H1 (cell line): ENCODE measurements around the gene SIK3. TPM values are rescaled to one million over a fixed set of nuclear protein-coding genes. Genes with fewer than 3 reads are reported as not detected.

Experiments
- CTCF ChIA-PET: fragments of 300-600 bp; sonication (Branson Sonifier 250); formaldehyde crosslinking; loops from one replicate; lab custom pipeline; 2021; ENCODE audit not compliant: partially characterized antibody; lab: Charles Lee
- POLR2A ChIA-PET: fragments of 300-600 bp; sonication (Branson Sonifier 250); formaldehyde crosslinking; loops from one replicate; lab custom pipeline; 2021; ENCODE audit warnings: inconsistent platforms; ENCODE audit not compliant: partially characterized antibody; lab: Charles Lee
- DNase-seq, 2 experiments: peaks; one replicate each; pipeline versions ENCODE4 v3.0.0 to v3.0.0-alpha.2; 2010 to 2022; ENCODE audit warnings: low spot score in 2 of 2, low read depth in 1 of 2, mixed read lengths in 1 of 2
- FAIRE-seq: peaks from 2 replicates; lab custom pipeline; 2011; peaks lifted over from hg19 to GRCh38; lab: Jason Lieb, UNC
- H2AFZ ChIP-seq: 2 replicates; pipeline ENCODE4 v1.8.1; 2012; ENCODE audit warnings: low read length, inconsistent platforms
- H2AK5ac ChIP-seq: 2 replicates; pipeline ENCODE4 v1.6.1; 2013; ENCODE audit warnings: low read depth, low read length
- H2BK120ac ChIP-seq: replicated peaks from 2 replicates; pipeline ENCODE3; 2013; ENCODE audit warnings: low read depth, low read length, inconsistent platforms
- H2BK12ac ChIP-seq: 2 replicates; pipeline ENCODE4 v1.6.1; 2013; ENCODE audit warnings: low read depth, low read length
- H2BK15ac ChIP-seq: 2 replicates; pipeline ENCODE4 v1.6.1; 2013; ENCODE audit warnings: low read length
- H2BK20ac ChIP-seq: 2 replicates; pipeline ENCODE4 v1.6.1; 2013; ENCODE audit warnings: low read length
- H2BK5ac ChIP-seq: 2 replicates; pipeline ENCODE4 v1.6.1; 2013; ENCODE audit warnings: low read depth, low read length
- H3K14ac ChIP-seq: 2 replicates; pipeline ENCODE4 v1.6.1; 2013; ENCODE audit warnings: inconsistent platforms; ENCODE audit not compliant: insufficient read length
- H3K18ac ChIP-seq: 2 replicates; pipeline ENCODE4 v1.6.1; 2013; ENCODE audit warnings: low read length; ENCODE audit errors: extremely low read depth
- H3K23ac ChIP-seq: 2 replicates; pipeline ENCODE4 v1.6.1; 2013; ENCODE audit warnings: inconsistent platforms; ENCODE audit not compliant: insufficient read length
- H3K23me2 ChIP-seq: 2 replicates; pipeline ENCODE4 v1.6.1; 2013; ENCODE audit warnings: low read depth, low read length
- H3K27ac ChIP-seq: 2 replicates; pipeline ENCODE4 v1.6.1; 2011; ENCODE audit warnings: low read depth, low read length, inconsistent platforms
- H3K27me3 ChIP-seq, 4 experiments: replicated peaks in 1 of 4; 1 replicate in 1 of 4; 2 replicates in 3 of 4; pipeline versions ENCODE4 v1.6.1 to v1.8.1; 2011 to 2013; ENCODE audit warnings: low read length in 3 of 4, mild to moderate bottlenecking in 3 of 4, inconsistent platforms in 2 of 4, mixed read lengths in 2 of 4, moderate library complexity in 1 of 4; ENCODE audit not compliant: control insufficient read depth in 3 of 4, insufficient read depth in 3 of 4; ENCODE audit errors: extremely low read depth in 1 of 4
- H3K36me3 ChIP-seq, 4 experiments: 2 replicates each; pipeline versions ENCODE4 v1.6.1 to v1.8.1; 2011 to 2013; ENCODE audit warnings: mild to moderate bottlenecking in 4 of 4, low read length in 3 of 4, moderate library complexity in 2 of 4, control low read depth in 1 of 4, inconsistent platforms in 1 of 4; ENCODE audit not compliant: insufficient read depth in 4 of 4, control insufficient read depth in 2 of 4
- H3K4ac ChIP-seq: replicated peaks from 2 replicates; pipeline ENCODE3; 2013; ENCODE audit warnings: low read length, low read depth, mixed read lengths, inconsistent platforms; ENCODE audit not compliant: insufficient read length
- H3K4me1 ChIP-seq, 4 experiments: replicated peaks in 1 of 4; 1 replicate in 1 of 4; 2 replicates in 3 of 4; pipeline versions ENCODE4 v1.6.1 to v1.8.1; 2011 to 2013; ENCODE audit warnings: low read length in 3 of 4, inconsistent platforms in 2 of 4, mixed read lengths in 1 of 4; ENCODE audit not compliant: insufficient read depth in 4 of 4, control insufficient read depth in 3 of 4
- H3K4me2 ChIP-seq, 2 experiments: 2 replicates each; pipeline versions ENCODE4 v1.6.1 to v1.8.1; 2011 to 2013; ENCODE audit warnings: low read depth in 2 of 2, low read length in 2 of 2, control low read depth in 1 of 2, inconsistent platforms in 1 of 2, mild to moderate bottlenecking in 1 of 2; ENCODE audit not compliant: insufficient read depth in 1 of 2
- H3K4me3 ChIP-seq, 4 experiments: fragments of 200-600, 300-600 bp in 1 of 4; sonication (generic), shearing (Covaris generic), sonication (Bioruptor Twin) in 1 of 4; 2 replicates each; pipeline versions ENCODE4 v1.5.1 to v1.8.1; 2011 to 2016; ENCODE audit warnings: low read length in 4 of 4, low read depth in 3 of 4, control low read depth in 2 of 4, inconsistent platforms in 2 of 4, mild to moderate bottlenecking in 2 of 4, mixed read lengths in 1 of 4, moderate library complexity in 1 of 4; ENCODE audit not compliant: insufficient read depth in 2 of 4; ENCODE audit errors: extremely low read depth in 1 of 4
- H3K56ac ChIP-seq: replicated peaks from 2 replicates; pipeline ENCODE3; 2013; ENCODE audit warnings: low read depth, mild to moderate bottlenecking, mixed read lengths, low read length, inconsistent platforms; ENCODE audit not compliant: insufficient read length
- H3K79me1 ChIP-seq: 2 replicates; pipeline ENCODE4 v1.6.1; 2013; ENCODE audit warnings: low read depth, low read length, control low read depth
- H3K79me2 ChIP-seq, 2 experiments: 2 replicates each; pipeline versions ENCODE4 v1.6.1 to v1.8.1; 2012 to 2013; ENCODE audit warnings: low read length in 2 of 2, mild to moderate bottlenecking in 2 of 2, inconsistent platforms in 1 of 2; ENCODE audit not compliant: insufficient read depth in 2 of 2, control insufficient read depth in 1 of 2
- H3K9ac ChIP-seq, 4 experiments: replicated peaks in 1 of 4; 1 replicate in 1 of 4; 2 replicates in 3 of 4; pipeline versions ENCODE4 v1.6.1 to v1.8.1; 2011 to 2013; ENCODE audit warnings: low read depth in 3 of 4, low read length in 3 of 4, control low read depth in 2 of 4, mild to moderate bottlenecking in 2 of 4, moderate library complexity in 2 of 4, inconsistent platforms in 1 of 4; ENCODE audit errors: extremely low read depth in 1 of 4
- H3K9me3 ChIP-seq, 2 experiments: 2 replicates each; pipeline versions ENCODE4 v1.6.1 to v1.8.1; 2012 to 2013; ENCODE audit warnings: mild to moderate bottlenecking in 2 of 2, moderate library complexity in 2 of 2, control low read depth in 1 of 2, inconsistent platforms in 1 of 2, low read depth in 1 of 2, low read length in 1 of 2, mixed read lengths in 1 of 2; ENCODE audit not compliant: insufficient read depth in 2 of 2
- H4K20me1 ChIP-seq, 2 experiments: replicated peaks in 1 of 2; 2 replicates each; pipeline versions ENCODE3 to v1.8.1; 2011 to 2013; ENCODE audit warnings: inconsistent platforms in 2 of 2, low read length in 2 of 2, mild to moderate bottlenecking in 1 of 2; ENCODE audit not compliant: insufficient read depth in 2 of 2, control insufficient read depth in 1 of 2
- H4K5ac ChIP-seq: 2 replicates; pipeline ENCODE4 v1.6.1; 2013; ENCODE audit warnings: low read length, low read depth, mixed read lengths, inconsistent platforms; ENCODE audit not compliant: insufficient read length
- H4K8ac ChIP-seq: 2 replicates; pipeline ENCODE4 v1.8.0; 2013; ENCODE audit warnings: mild to moderate bottlenecking, moderate library complexity, low read length, inconsistent platforms; ENCODE audit not compliant: insufficient read depth; ENCODE audit errors: extremely low read depth
- H4K91ac ChIP-seq: replicated peaks from 2 replicates; pipeline ENCODE3; 2013; ENCODE audit warnings: low read length, mixed read lengths, inconsistent platforms; ENCODE audit not compliant: insufficient read length
- CTBP2 ChIP-seq: IDR thresholded peaks from 2 replicates; pipeline ENCODE4 v1.7.0; 2011; ENCODE audit warnings: borderline replicate concordance, mild to moderate bottlenecking, moderate library complexity, mixed read lengths, low read length; ENCODE audit not compliant: insufficient read depth, insufficient read length
- POLR2A ChIP-seq, 2 experiments: IDR thresholded peaks; 1 replicate in 1 of 2; 2 replicates in 1 of 2; pipeline ENCODE4 v1.6.1; 2011; ENCODE audit warnings: low read depth in 2 of 2, low read length in 2 of 2, mild to moderate bottlenecking in 2 of 2; ENCODE audit errors: control extremely low read depth in 1 of 2
- SIN3A ChIP-seq, 2 experiments: IDR thresholded peaks in 1 of 2; conservative IDR thresholded peaks in 1 of 2; 2 replicates each; pipeline ENCODE4 v1.6.1; 2011 to 2012; ENCODE audit warnings: low read length in 2 of 2, improper control_type of control experiment in 1 of 2, low read depth in 1 of 2, mild to moderate bottlenecking in 1 of 2
- SP4 ChIP-seq: IDR thresholded peaks from 2 replicates; pipeline ENCODE4 v1.6.1; 2012; ENCODE audit warnings: low read length, inconsistent platforms
- TBP ChIP-seq: IDR thresholded peaks from 2 replicates; pipeline ENCODE4 v1.6.1; 2011; ENCODE audit warnings: low read depth, low read length, improper control_type of control experiment
- YY1 ChIP-seq: IDR thresholded peaks from 2 replicates; pipeline ENCODE4 v1.6.1; 2011; ENCODE audit warnings: low read depth, mild to moderate bottlenecking, low read length
- WGBS, 2 experiments: shearing (Covaris generic) in 1 of 2; methylation state at CpG; one replicate each; pipeline versions ENCODE4 v1.1.6 to v1.1.7; 2013 to 2015; ENCODE audit warnings: low lambda C conversion rate in 2 of 2, mixed read lengths in 2 of 2, inconsistent platforms in 1 of 2, low coverage in 1 of 2, missing lambda C conversion rate in 1 of 2; ENCODE audit not compliant: insufficient replicate concordance in 2 of 2, insufficient coverage in 1 of 2, insufficient read length in 1 of 2; ENCODE audit errors: extremely low coverage in 1 of 2, missing lambda C conversion rate in 1 of 2; 5-methylcytosine and 5-hydroxymethylcytosine counted together
- polyA plus RNA-seq, 7 experiments: library from polyadenylated mRNA; depleted of rRNA in 3 of 7; stranded (reverse) in 5 of 7; unstranded in 2 of 7; fragments of >200 nt in 5 of 7; fragments of 200-250 nt in 2 of 7; gene quantifications; 1 replicate in 5 of 7; 2 replicates in 1 of 7; 4 replicates in 1 of 7; pipeline versions ENCODE4 v1.2.1 to v1.2.3, GENCODE V29; 2011 to 2013; ENCODE audit warnings: missing spikeins in 2 of 7, mixed read lengths in 2 of 7
- total RNA-seq: library from RNA; stranded (reverse); fragmentation: NEBNext Ultra II Directional; extraction: Animal tissue kit (Norgen Biotek cat#: 25700); gene quantifications from 2 replicates; pipeline ENCODE4 v1.2.1, GENCODE V29; 2021
- TF ChIP-seq, protein P1 (sequence below): IDR thresholded peaks from 2 replicates; pipeline ENCODE4 v1.6.1; 2012; ENCODE audit warnings: low read length, inconsistent platforms

SIK3 gene
- total and polyA plus RNA-seq, 2 of the 8 experiments (the other 6 are each of a cell fraction or from before 2014, with no cell fraction given), result 19.9 to 32.1 TPM

- Histone ChIP-seq H4K5ac (no peak overlapping the region), H3K9ac (no peak overlapping the region), H3K23me2 (no peaks in the 10 kb centered on the region)
- WGBS, 2 experiments, result 96% methylated on average over 11 of the region's 11 CpGs; no CpG with 5 or more reads in 1 of the 2 experiments
- TF ChIP-seq TBP (no peak), SP4 (no peak), POLR2A (IDR thresholded peaks at IDR 0.05; ENCODE audit: control extremely low read depth in 1 of 2, low read depth in 2 of 2, low read length in 2 of 2) (no peak), YY1 (no peak), SIN3A (conservative IDR thresholded peaks at IDR 0.05 in 1 of 2, IDR thresholded peaks at IDR 0.05 in 1 of 2; ENCODE audit: low read depth in 1 of 2, low read length in 2 of 2) (no peak), CTBP2 (no peak)
- TF ChIP-seq, protein P1, sequence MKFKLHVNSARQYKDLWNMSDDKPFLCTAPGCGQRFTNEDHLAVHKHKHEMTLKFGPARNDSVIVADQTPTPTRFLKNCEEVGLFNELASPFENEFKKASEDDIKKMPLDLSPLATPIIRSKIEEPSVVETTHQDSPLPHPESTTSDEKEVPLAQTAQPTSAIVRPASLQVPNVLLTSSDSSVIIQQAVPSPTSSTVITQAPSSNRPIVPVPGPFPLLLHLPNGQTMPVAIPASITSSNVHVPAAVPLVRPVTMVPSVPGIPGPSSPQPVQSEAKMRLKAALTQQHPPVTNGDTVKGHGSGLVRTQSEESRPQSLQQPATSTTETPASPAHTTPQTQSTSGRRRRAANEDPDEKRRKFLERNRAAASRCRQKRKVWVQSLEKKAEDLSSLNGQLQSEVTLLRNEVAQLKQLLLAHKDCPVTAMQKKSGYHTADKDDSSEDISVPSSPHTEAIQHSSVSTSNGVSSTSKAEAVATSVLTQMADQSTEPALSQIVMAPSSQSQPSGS, result no peak
- TF ChIP-seq, all 59 proteins: peak for 0
- no peaks in the 10 kb centered on the region for H3K79me2 ChIP-seq
- H2BK20ac ChIP-seq, result no peak overlapping the region
- H3K23ac ChIP-seq, result no peak overlapping the region
- DNase-seq, result no peak
- H4K8ac ChIP-seq, result no peak overlapping the region
- FAIRE-seq, result no peak
- no peak overlapping the region for H2AK5ac ChIP-seq
- H3K18ac ChIP-seq, result no peak overlapping the region
- no peak overlapping the region for H3K56ac ChIP-seq
- no peak overlapping the region for H2BK120ac ChIP-seq
- no peaks in the 10 kb centered on the region for H3K4me1 ChIP-seq
- CTCF ChIA-PET, result interaction anchor here (0.5 to 6.2 kb wide), 6 partner anchors 12 to 1474 kb away, joined by 3 to 37 read pairs (median 3); no protein-coding TSS in a partner anchor
- H2BK12ac ChIP-seq, result no peak overlapping the region
- H3K4me3 ChIP-seq, result no peak overlapping the region
- no peaks in the 10 kb centered on the region for H3K9me3 ChIP-seq
- H3K79me1 ChIP-seq, result no peaks in the 10 kb centered on the region
- no peak overlapping the region for H3K27ac ChIP-seq
- POLR2A ChIA-PET, result interaction anchor here (0.6 kb wide), 1 partner anchor 121 kb away, joined by 3 read pairs; no protein-coding TSS in a partner anchor
- H3K14ac ChIP-seq, result no peak overlapping the region
- H3K36me3 ChIP-seq, result peaks cover 0 to 49% (median 32%) of the 10 kb centered on the region in 4 experiments; a peak in 7 of 8 replicates
- no peak overlapping the region for H2AFZ ChIP-seq
- no peak overlapping the region for H3K4ac ChIP-seq
- no peak overlapping the region for H3K4me2 ChIP-seq
- no peaks in the 10 kb centered on the region for H3K27me3 ChIP-seq
- H4K20me1 ChIP-seq, result no peaks in the 10 kb centered on the region
- no peak overlapping the region for H2BK15ac ChIP-seq
- H2BK5ac ChIP-seq, result no peak overlapping the region
- no peak overlapping the region for H4K91ac ChIP-seq
Observed at GRCh38 chr11:116867619-116868018, 230.6 kb downstream of the SIK3 start.
